ENCODE measurements around the gene GPT2. TPM values are rescaled to one million over a fixed set of nuclear protein-coding genes. Genes with fewer than 3 reads are reported as not detected.

GPT2 gene
- total RNA-seq, 1 experiment from 2014 or later: 6.8 TPM

DNA sequence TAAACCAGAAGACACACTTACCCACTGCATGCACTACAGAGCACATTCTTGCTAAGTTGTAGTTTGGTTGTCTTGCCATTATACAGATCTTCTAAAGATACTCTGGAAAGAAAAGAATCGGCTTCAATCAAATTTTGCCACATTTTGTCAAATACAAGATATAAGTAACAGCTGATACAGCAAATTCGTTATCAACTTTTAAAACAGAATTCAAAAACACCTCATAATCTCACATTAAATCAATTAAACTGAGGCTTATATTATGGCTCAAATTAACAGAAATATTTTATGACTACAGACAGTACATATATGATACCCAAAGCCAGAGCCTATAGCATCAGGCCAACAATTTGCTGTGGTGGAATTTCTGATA, 83.9 kb downstream of the GPT2 start:
- DNase-seq (ENCODE audit: low read depth): no peak

DNA sequence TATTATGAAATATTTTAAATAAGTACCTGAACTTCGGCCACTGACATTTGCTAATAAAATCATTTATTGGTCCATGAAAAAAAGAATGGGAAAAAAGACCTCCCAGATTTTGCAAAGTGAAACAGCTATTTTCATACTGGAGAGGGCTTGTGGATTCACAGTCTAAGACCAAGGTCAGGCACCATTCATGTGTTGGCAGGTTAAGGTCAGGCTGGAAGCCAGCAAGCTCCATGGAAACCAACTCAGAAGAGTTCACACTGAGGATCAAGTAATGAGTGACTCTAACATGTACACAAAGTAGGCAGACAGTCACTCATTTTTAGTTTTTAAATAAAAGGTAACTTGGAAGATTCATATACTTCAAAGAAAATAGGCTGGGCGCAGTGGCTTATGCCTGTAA, 85.9 kb downstream of the GPT2 start:
- DNase-seq (ENCODE audit: low read depth): no peak

DNA sequence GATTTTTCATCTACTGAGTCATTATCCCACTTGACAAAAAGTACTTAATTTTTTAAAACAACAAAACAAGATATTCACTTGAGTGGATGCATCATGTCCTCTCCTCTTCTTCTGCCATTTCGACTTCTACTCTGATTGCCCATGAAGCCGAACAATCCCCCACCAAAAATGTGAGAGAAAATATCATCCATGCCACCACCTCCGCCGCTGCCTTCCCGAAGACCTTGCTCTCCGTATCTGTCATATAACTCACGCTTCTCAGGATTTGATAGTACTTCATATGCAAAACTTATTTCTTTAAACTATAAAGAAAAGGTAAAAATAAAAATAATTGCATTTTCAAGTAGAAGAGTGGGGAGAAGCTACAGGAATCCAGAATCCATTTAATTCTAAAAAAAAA, 87.1 kb downstream of the GPT2 start:
- no peak for DNase-seq (ENCODE audit: low read depth)

DNA sequence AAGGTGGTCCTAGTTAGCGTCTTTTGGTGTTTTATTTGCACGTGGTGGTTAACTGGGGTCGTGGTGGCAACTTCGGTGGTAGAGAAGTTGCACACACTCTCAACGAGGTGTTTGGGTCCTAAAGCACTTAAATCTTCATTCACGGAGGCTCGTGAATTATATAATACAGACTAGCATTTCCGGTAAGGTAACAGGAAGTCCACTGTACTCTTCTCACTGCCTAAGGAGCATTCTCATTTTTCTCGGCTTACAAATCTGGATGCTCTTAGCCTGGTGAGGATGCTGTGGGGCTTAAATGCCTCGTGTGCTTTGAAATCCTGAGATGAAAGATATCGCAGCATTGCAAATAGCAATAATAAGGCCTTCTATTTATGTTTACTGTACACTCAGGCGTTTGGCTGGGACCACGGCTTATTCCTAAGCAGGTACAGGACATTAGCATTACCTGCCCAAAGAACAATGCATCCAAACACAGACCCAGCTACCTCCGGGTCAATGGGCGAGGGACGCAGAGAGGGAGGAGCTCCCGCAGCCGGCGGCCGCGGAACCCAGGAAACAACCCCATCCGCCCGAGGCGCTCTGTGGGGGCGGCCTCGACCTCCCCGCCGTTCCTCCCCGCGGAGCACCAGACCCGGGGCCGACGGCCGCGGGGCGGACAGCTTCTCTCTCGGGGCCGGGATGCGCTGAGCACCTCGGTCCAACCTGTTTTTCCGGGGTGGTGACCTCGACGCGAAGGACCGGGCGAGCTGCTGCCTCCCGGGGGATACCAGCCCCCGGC, 88.5 kb downstream of the GPT2 start:
- peak; percentile 34 for DNase-seq (ENCODE audit: low read depth)

DNA sequence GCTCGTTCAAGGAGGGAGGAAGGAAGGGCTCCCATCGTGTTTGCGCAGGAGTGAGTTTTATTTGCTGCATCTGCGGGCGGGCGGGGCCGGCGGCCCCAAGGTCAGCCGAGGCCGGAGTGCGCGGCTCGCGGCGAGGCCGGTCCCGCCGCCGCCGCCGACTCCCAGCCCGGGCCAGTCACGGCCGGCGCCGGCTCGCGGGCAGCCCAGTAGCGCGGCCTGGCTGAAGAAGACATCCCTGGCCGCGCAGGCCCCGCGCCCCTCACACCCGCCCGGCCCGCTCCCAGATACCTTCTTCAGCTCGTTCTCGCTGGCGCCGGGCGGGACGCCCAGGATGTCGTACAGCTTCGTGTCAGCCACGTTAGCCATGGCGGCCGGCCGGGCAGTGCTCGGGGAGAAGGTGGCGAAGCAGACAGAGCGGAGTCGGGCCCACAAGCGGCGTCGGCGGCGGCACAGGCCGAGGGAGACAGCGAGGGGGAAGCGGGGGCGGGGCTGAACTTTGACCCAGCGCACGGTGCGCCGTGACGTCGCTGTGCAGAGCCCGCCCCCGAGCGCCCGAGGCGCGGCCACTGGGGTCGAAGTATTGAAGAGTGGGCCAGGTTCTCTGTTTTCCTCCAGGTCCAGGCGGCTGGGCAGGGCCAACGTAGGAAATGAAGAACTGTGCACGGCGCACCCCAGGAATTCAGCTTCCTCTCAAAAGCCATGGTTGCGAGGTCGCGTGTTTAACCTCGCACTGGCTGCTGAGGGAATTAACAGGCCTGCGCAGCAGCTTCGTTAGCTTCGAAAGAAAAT, 89.2 kb downstream of the GPT2 start, which contains the start of gene DNAJA2:
TSS of gene DNAJA2 (minus strand) at position 468 of the 789 bp plus-strand sequence. CDS start at position 366, 102 bp downstream.
- peak; percentile 84 for DNase-seq (ENCODE audit: low read depth)

DNA sequence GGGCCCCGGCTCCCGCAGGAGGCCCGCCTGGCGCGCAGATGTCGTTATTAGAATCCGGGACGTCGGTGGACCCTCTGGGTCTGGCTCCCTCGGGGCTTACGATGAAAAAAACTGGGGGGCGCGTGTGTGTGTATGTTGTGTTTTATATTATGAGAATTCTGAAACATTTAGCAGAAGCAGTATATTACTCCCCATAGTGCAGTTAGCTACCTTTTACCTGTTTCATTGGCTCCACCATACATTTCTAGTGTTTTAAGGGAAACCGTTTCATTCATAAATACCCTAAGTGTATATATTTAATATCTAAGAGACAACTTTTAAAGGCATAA, 89.8 kb downstream of the GPT2 start:
- no peak for DNase-seq (ENCODE audit: low read depth)

DNA sequence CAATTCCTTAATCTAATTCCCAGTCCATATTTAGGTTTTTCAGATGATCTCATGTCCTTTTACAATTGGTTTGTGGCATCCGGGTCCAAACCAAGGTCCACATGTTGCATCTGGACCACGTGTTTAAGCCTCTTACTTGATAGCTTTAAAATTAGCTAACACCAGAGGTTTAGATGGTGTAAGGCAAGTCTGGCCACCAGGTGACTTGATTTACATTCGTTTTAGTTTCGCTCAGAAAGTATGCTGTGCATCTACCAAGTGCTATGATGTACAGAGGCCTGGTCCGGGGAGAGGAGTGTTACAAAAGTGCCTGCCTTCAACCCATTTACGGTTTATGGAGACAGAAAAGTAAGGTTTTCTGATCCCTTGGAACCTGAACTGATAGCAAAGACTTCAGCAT, 90.2 kb downstream of the GPT2 start:
- DNase-seq (ENCODE audit: low read depth): peak; percentile 6

DNA sequence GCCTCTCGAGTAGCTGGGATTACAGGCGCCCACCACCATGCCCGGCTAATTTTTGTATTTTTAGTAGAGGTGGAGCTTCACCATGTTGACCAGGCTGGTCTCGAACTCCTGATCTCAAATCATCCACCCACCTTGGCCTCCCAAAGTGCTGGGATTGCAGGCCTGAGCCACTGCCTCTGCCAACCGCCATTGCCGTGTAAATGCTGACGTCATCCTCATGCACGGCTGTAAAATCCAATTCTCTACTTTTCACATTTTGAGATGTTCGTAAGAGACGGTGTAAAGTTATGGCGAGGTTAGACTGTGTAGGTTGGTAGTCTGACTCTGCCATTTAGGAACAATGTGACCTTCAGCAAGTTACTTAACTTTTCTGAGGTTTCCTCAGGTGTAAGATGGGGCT, 91.0 kb downstream of the GPT2 start:
- no peak for DNase-seq (ENCODE audit: low read depth)

DNA sequence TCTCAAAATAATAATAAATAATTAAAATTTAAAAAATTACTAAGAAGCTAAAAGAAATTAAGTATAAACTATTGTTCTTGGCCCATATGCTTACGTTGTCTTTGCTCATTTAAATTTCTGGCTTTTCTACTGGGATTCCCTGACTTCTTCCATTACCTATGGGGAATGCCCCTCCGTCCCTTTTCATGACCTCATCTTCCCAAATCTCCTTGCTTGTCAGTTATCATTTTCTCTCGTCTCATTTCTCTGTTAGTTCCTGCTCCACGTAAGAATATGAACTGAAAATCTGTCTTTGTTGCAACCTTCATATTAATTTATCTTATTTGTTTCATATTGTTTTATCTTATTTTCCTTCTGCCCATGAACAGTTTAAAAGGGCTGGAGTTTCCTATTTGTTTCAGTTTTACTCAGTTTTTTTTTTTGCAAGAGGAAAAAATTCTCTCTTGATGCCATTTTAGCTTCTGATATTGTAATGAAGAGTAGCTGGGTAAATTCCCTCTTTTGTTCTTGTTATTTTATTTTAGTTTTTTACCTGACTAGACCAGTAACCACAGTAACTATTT, 91.8 kb downstream of the GPT2 start:
- no peak for DNase-seq (ENCODE audit: low read depth)

DNA sequence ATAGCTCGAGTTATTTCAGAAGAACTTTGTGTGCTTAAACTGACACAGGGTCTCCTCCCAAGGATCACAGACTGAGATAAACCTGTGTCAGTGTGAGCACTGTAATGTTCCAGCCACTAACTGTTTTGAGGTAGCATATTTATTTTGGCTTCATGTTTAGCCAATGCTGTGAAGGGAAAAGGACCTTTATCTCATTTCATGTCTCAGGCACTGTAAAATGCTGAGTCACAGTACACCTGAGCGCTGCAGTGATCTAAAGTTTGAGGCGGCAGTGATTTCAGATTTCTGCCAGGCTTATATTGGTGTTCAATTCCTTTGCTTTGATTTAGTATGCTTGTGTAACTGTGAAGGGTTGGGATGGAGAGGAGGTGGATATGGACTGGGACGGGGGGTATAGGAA, 92.4 kb downstream of the GPT2 start:
- no peak for DNase-seq (ENCODE audit: low read depth)

Other genes starting within 250 kb of the GPT2 start
- 123 and 159 TPM in 2 replicates for gene VPS35, start 195.2 kb upstream of the GPT2 start, total RNA-seq (2014; rRNA removed; shearing (Covaris generic))
- 33.3 and 53.0 TPM in 2 replicates for gene ORC6, start 194.7 kb upstream of the GPT2 start, total RNA-seq (2014; rRNA removed; shearing (Covaris generic))
- under 0.01 TPM in 1 of 2 replicates, not detected in the other for gene MYLK3, start 136.0 kb upstream of the GPT2 start, total RNA-seq (2014; rRNA removed; shearing (Covaris generic))
- 10.8 and 11.8 TPM in 2 replicates for gene C16orf87, start 53.2 kb upstream of the GPT2 start, total RNA-seq (2014; rRNA removed; shearing (Covaris generic))
- gene DNAJA2, start 89.3 kb downstream of the GPT2 start, total RNA-seq (2014; rRNA removed; shearing (Covaris generic)): 66.7 and 70.0 TPM in 2 replicates

All from RPMI7951 (cell line).